GM12878 (cell line): ENCODE measurements around the gene TAPT1. TPM values are rescaled to one million over a fixed set of nuclear protein-coding genes. Genes with fewer than 3 reads are reported as not detected.

Experiments
- ATAC-seq: fragments of 200-7000 bp; cut with Tn5 transposase; 3 replicates; pipeline ENCODE4 v1.9.1; 2020; ENCODE audit warnings: mild to moderate bottlenecking, moderate library complexity
- BruUV-seq: library from RNA; stranded (reverse); fragments of 400-500 nt; replicated peaks from 2 replicates; lab custom pipeline; 2021; lab: Mats Ljungman, UMichigan
- CTCF ChIA-PET: fragments of 300-600 bp; sonication (Branson Sonifier 250); formaldehyde crosslinking; extraction: SDS; loops from one replicate; lab custom pipeline; 2021; ENCODE audit warnings: inconsistent platforms; lab: Yijun Ruan, JAX
- POLR2A ChIA-PET: fragments of 350-600 bp; formaldehyde crosslinking; extraction: SDS; loops from one replicate; lab custom pipeline; 2021; ENCODE audit warnings: inconsistent platforms; lab: Charles Lee
- RAD21 ChIA-PET: fragments of 300-600 bp; sonication (Branson Sonifier 250); formaldehyde crosslinking; loops from one replicate; lab custom pipeline; 2023; ENCODE audit warnings: antibody characterized with exemption; ENCODE audit not compliant: unreplicated experiment; lab: Charles Lee
- SMC1A ChIA-PET: fragments of 300-600 bp; sonication (Branson Sonifier 250); formaldehyde crosslinking; loops from one replicate; lab custom pipeline; 2023; ENCODE audit not compliant: unreplicated experiment, uncharacterized antibody; lab: Charles Lee
- DNase-seq: peaks from one replicate; pipeline ENCODE4 v3.0.0-alpha.2; 2011; ENCODE audit warnings: low read depth, low spot score
- FAIRE-seq: peaks from 3 replicates; lab custom pipeline; 2011; peaks lifted over from hg19 to GRCh38; lab: Jason Lieb, UNC
- H2AFZ ChIP-seq: 2 replicates; pipeline ENCODE4 v1.6.0; 2011; ENCODE audit warnings: low read depth, low read length, control low read depth; ENCODE audit not compliant: control insufficient read depth
- H3K27ac ChIP-seq: 2 replicates; pipeline ENCODE4 v1.5.1; 2011; ENCODE audit warnings: control low read depth; ENCODE audit not compliant: control insufficient read depth, insufficient read depth
- H3K27me3 ChIP-seq, 2 experiments: replicated peaks in 1 of 2; 2 replicates each; pipeline versions ENCODE4 v1.6.0 to v1.6.1; 2011; ENCODE audit warnings: low read length in 1 of 2; ENCODE audit not compliant: control insufficient read depth in 2 of 2, insufficient read depth in 2 of 2
- H3K36me3 ChIP-seq, 2 experiments: 2 replicates each; pipeline ENCODE4 v1.5.1; 2011; ENCODE audit warnings: low read length in 1 of 2; ENCODE audit not compliant: control insufficient read depth in 2 of 2, insufficient read depth in 2 of 2
- H3K4me1 ChIP-seq: 2 replicates; pipeline ENCODE4 v1.6.1; 2011; ENCODE audit warnings: mild to moderate bottlenecking, low read length, moderate library complexity, mixed read lengths; ENCODE audit not compliant: control insufficient read depth, insufficient read depth
- H3K4me2 ChIP-seq: 2 replicates; pipeline ENCODE4 v1.6.0; 2011; ENCODE audit warnings: control low read depth; ENCODE audit not compliant: control insufficient read depth, insufficient read depth
- H3K4me3 ChIP-seq: fragments of 200-600 bp; sonication (generic); 2 replicates; pipeline ENCODE4 v1.5.1; 2016
- H3K79me2 ChIP-seq: 2 replicates; pipeline ENCODE4 v1.6.0; 2011; ENCODE audit warnings: low read length; ENCODE audit not compliant: control insufficient read depth, insufficient read depth
- H3K9ac ChIP-seq: 2 replicates; pipeline ENCODE4 v1.8.0; 2011; ENCODE audit warnings: low read length, control low read depth, mixed read lengths; ENCODE audit not compliant: control insufficient read depth, insufficient read depth
- H3K9me3 ChIP-seq: replicated peaks from 3 replicates; pipeline ENCODE4 v1.5.1; 2011; ENCODE audit warnings: mild to moderate bottlenecking, low read length; ENCODE audit not compliant: control insufficient read depth, insufficient read depth
- H4K20me1 ChIP-seq: 2 replicates; pipeline ENCODE4 v1.6.0; 2011; ENCODE audit not compliant: control insufficient read depth, insufficient read depth
- BMI1 ChIP-seq: fragments of 450-650 bp; IDR thresholded peaks from 2 replicates; pipeline ENCODE4 v1.6.1; 2016; ENCODE audit warnings: mild to moderate bottlenecking, moderate library complexity, borderline replicate concordance
- CREM ChIP-seq: IDR thresholded peaks from 2 replicates; pipeline ENCODE4 v1.6.1; 2014; ENCODE audit warnings: antibody characterized with exemption, low read depth
- CTCF ChIP-seq, 3 experiments: IDR thresholded peaks in 2 of 3; conservative IDR thresholded peaks in 1 of 3; 2 replicates each; pipeline ENCODE4 v1.5.1; 2011; ENCODE audit warnings: low read depth in 3 of 3, low read length in 3 of 3, mild to moderate bottlenecking in 3 of 3, control low read depth in 2 of 3, moderate library complexity in 2 of 3, inconsistent platforms in 1 of 3, mixed read lengths in 1 of 3; ENCODE audit not compliant: control insufficient read depth in 2 of 3, insufficient read depth in 1 of 3; ENCODE audit errors: extremely low read depth in 1 of 3
- DPF2 ChIP-seq: fragments of 450-650 bp; IDR thresholded peaks from 2 replicates; pipeline ENCODE4 v1.6.1; 2017; ENCODE audit warnings: mild to moderate bottlenecking
- ESRRA ChIP-seq: IDR thresholded peaks from 2 replicates; pipeline ENCODE4 v1.6.1; 2012; ENCODE audit warnings: mild to moderate bottlenecking, low read length, improper control_type of control experiment
- HDGF ChIP-seq: fragments of 450-650 bp; IDR thresholded peaks from 2 replicates; pipeline ENCODE4 v1.6.1; 2016; ENCODE audit warnings: antibody characterized with exemption
- JUND ChIP-seq: IDR thresholded peaks from 2 replicates; pipeline ENCODE4 v1.6.1; 2012; ENCODE audit warnings: low read depth, mild to moderate bottlenecking, low read length, improper control_type of control experiment, moderate library complexity
- KAT2A ChIP-seq: conservative IDR thresholded peaks from 2 replicates; pipeline ENCODE4 v1.6.1; 2011; ENCODE audit warnings: low read depth, low read length; ENCODE audit not compliant: control insufficient read depth
- LARP7 ChIP-seq: fragments of 450-650 bp; IDR thresholded peaks from 2 replicates; pipeline ENCODE4 v1.6.1; 2017; ENCODE audit warnings: mild to moderate bottlenecking
- NFYA ChIP-seq: IDR thresholded peaks from 2 replicates; pipeline ENCODE4 v1.6.1; 2011; ENCODE audit warnings: low read depth, mild to moderate bottlenecking, low read length, improper control_type of control experiment, borderline replicate concordance
- NR2C2 ChIP-seq: IDR thresholded peaks from 2 replicates; pipeline ENCODE4 v1.6.1; 2011; ENCODE audit warnings: borderline replicate concordance, low read depth; ENCODE audit not compliant: control insufficient read depth, insufficient read length
- RAD51 ChIP-seq: fragments of 450-650 bp; IDR thresholded peaks from 2 replicates; pipeline ENCODE4 v1.6.1; 2016; ENCODE audit warnings: moderate library complexity, mild to moderate bottlenecking, inconsistent platforms
- SIN3A ChIP-seq: IDR thresholded peaks from 2 replicates; pipeline ENCODE4 v1.6.1; 2012; ENCODE audit warnings: low read depth, low read length, improper control_type of control experiment
- SUZ12 ChIP-seq: fragments of 200-600 bp; sonication (generic); IDR thresholded peaks from one replicate; pipeline ENCODE4 v1.6.1; 2018; ENCODE audit warnings: antibody characterized with exemption, mild to moderate bottlenecking; ENCODE audit not compliant: unreplicated experiment
- YY1 ChIP-seq: IDR thresholded peaks from 2 replicates; pipeline ENCODE4 v1.6.1; 2011; ENCODE audit warnings: low read depth, mild to moderate bottlenecking, low read length
- ZNF217 ChIP-seq: fragments of 450-650 bp; IDR thresholded peaks from 2 replicates; pipeline ENCODE4 v1.6.1; 2017; ENCODE audit warnings: antibody characterized with exemption, mild to moderate bottlenecking
- ZNF592 ChIP-seq: fragments of 450-650 bp; IDR thresholded peaks from 2 replicates; pipeline ENCODE4 v1.6.1; 2017; ENCODE audit warnings: mild to moderate bottlenecking, moderate library complexity
- ZNF622 ChIP-seq: fragments of 450-650 bp; IDR thresholded peaks from 2 replicates; pipeline ENCODE4 v1.6.1; 2017; ENCODE audit warnings: mild to moderate bottlenecking, inconsistent platforms
- ZSCAN29 ChIP-seq: fragments of 450-650 bp; IDR thresholded peaks from 2 replicates; pipeline ENCODE4 v1.6.1; 2017; ENCODE audit warnings: mild to moderate bottlenecking, moderate library complexity
- WGBS: methylation state at CpG from one replicate; pipeline ENCODE4 v1.1.6; 2016; ENCODE audit warnings: low lambda C conversion rate; ENCODE audit not compliant: insufficient replicate concordance, insufficient coverage; ENCODE audit errors: missing lambda C conversion rate; 5-methylcytosine and 5-hydroxymethylcytosine counted together
- in situ Hi-C: fragments of 300-500 bp; cut with MboI; formaldehyde crosslinking; loops from 9 replicates; pipeline ENCODE4 v1.14.3; 2018; ENCODE audit warnings: mixed read lengths
- intact Hi-C: fragments of 100-400 bp; cut with micrococcal nuclease; formaldehyde crosslinking; loops from one replicate; pipeline ENCODE4 v1.14.2; 2022; ENCODE audit not compliant: unreplicated experiment
- polyA plus RNA-seq, 11 experiments: library from polyadenylated mRNA; depleted of rRNA in 4 of 11; unstranded in 6 of 11; stranded (reverse) in 5 of 11; fragments of >200 nt; fragmentation: Nextera tagmentation in 4 of 11; fragmentation: Illumina TruSeq in 1 of 11; extraction: Ambion mirVana in 4 of 11; extraction: Trizol in 1 of 11; gene quantifications; 1 replicate in 1 of 11; 2 replicates in 10 of 11; pipeline versions ENCODE4 v1.2.1 to v1.2.3, GENCODE V29; 2011 to 2016; ENCODE audit warnings: inconsistent platforms in 2 of 11, missing spikeins in 2 of 11, low read depth in 1 of 11
- total RNA-seq, 4 experiments: library from RNA; depleted of rRNA in 3 of 4; stranded (reverse); fragments of >200 nt in 3 of 4; fragmentation: Illumina TruSeq in 1 of 4; extraction: Trizol in 1 of 4; gene quantifications; 2 replicates each; pipeline versions ENCODE4 v1.2.1 to v1.2.3, GENCODE V29; 2013 to 2021

TAPT1 gene
- total and polyA plus RNA-seq, 10 of the 15 experiments (the other 5 are each of a cell fraction or from before 2014, with no cell fraction given) = 0.91 to 23.3 (median 9.5) TPM

GRCh38 chr4:16150716-16151115 lies 75.6 kb downstream of the TAPT1 start:
- ChIA-PET SMC1A (no interaction called here), RAD21 (no interaction called here), POLR2A (no interaction called here), CTCF (interaction anchor here (1.0 kb wide), 1 partner anchor 23 kb away, joined by 4 read pairs; no protein-coding TSS in a partner anchor)
- no TSS peak for BruUV-seq
- 90% methylated on average over 2 of the region's 2 CpGs for WGBS
- TF ChIP-seq HDGF (no peak), NFYA (no peak), SIN3A (no peak), CTCF (IDR thresholded peaks at IDR 0.05 in 2 of 3, conservative IDR thresholded peaks at IDR 0.05 in 1 of 3; ENCODE audit: control insufficient read depth in 2 of 3, extremely low read depth in 1 of 3, insufficient read depth in 1 of 3, low read depth in 3 of 3, low read length in 3 of 3) (no peak), ZSCAN29 (no peak), YY1 (no peak), ZNF592 (no peak), DPF2 (no peak), JUND (no peak), RAD51 (no peak), KAT2A (no peak), ESRRA (no peak), ZNF622 (no peak), BMI1 (no peak), ZNF217 (no peak), NR2C2 (no peak), SUZ12 (no peak), LARP7 (no peak), CREM (no peak)
- intact Hi-C loops = no loop called here
- no peaks in the 10 kb centered on the region for H4K20me1 ChIP-seq
- no peaks in the 10 kb centered on the region for H3K27me3 ChIP-seq
- H3K4me1 ChIP-seq = no peaks in the 10 kb centered on the region
- H3K36me3 ChIP-seq = no peaks in the 10 kb centered on the region
- H3K9me3 ChIP-seq = no peaks in the 10 kb centered on the region
- in situ Hi-C loops = no loop called here
- H3K4me2 ChIP-seq = no peak overlapping the region
- H3K9ac ChIP-seq = no peak overlapping the region
- FAIRE-seq = no peak
- no peak overlapping the region for H2AFZ ChIP-seq
- no peak for ATAC-seq
- H3K4me3 ChIP-seq = no peak overlapping the region
- no peak overlapping the region for H3K27ac ChIP-seq
- H3K79me2 ChIP-seq = no peaks in the 10 kb centered on the region
- DNase-seq = no peak
